ENCODE measurements around the gene SHKBP1. TPM values are rescaled to one million over a fixed set of nuclear protein-coding genes. Genes with fewer than 3 reads are reported as not detected.
A peak's percentile ranks its signal among the peaks of the same experiment; 100 is the strongest.

Gene SHKBP1
- total RNA-seq, 1 experiment from 2014 or later: 92.9 TPM

GRCh38 chr19:40533508-40533907 is 43.2 kb upstream of the SHKBP1 start:
- Histone ChIP-seq H4K5ac (ENCODE audit: insufficient read length, low read depth, low read length) (no peak overlapping the region), H2BK20ac (ENCODE audit: low read depth, low read length, poor library complexity, severe bottlenecking) (no peak overlapping the region), H3K27me3 (ENCODE audit: insufficient read depth, low read length) (no peaks in the 10 kb centered on the region), H3K23ac (ENCODE audit: insufficient read length, low read depth, low read length) (no peak overlapping the region), H2BK12ac (ENCODE audit: insufficient read length, low read depth, low read length) (no peak overlapping the region), H3K18ac (ENCODE audit: insufficient read length, low read depth, low read length) (no peak overlapping the region), H3K9ac (ENCODE audit: extremely low read depth, insufficient read length, low read length) (no peak overlapping the region), H2BK5ac (ENCODE audit: insufficient read length, low read length) (no peak overlapping the region), H2AFZ (ENCODE audit: low read length) (no peak overlapping the region), H3K79me2 (ENCODE audit: insufficient read depth, low read length) (no peaks in the 10 kb centered on the region), H4K91ac (ENCODE audit: insufficient read length, low read depth, low read length) (no peak overlapping the region), H3K23me2 (ENCODE audit: insufficient read length, low read depth, low read length, poor library complexity, severe bottlenecking) (no peaks in the 10 kb centered on the region), H3K4ac (ENCODE audit: low read depth, low read length) (no peak overlapping the region), H2AK5ac (ENCODE audit: insufficient read length, low read length) (no peak overlapping the region), H3K4me1 (ENCODE audit: insufficient read depth, low read length) (no peaks in the 10 kb centered on the region), H2BK120ac (ENCODE audit: low read depth, low read length, poor library complexity, severe bottlenecking) (no peak overlapping the region), H3K4me2 (ENCODE audit: insufficient read depth, insufficient read length, low read length) (no peak overlapping the region), H3K56ac (ENCODE audit: insufficient read length, low read depth, low read length) (no peak overlapping the region), H3K9me3 (ENCODE audit: control insufficient read depth, low read depth, low read length) (no peaks in the 10 kb centered on the region), H4K8ac (replicated peaks; ENCODE audit: insufficient read length, low read depth, low read length) (no peak overlapping the region), H2BK15ac (ENCODE audit: low read depth, low read length) (no peak overlapping the region), H4K20me1 (ENCODE audit: control insufficient read depth, insufficient read depth, insufficient read length) (no peaks in the 10 kb centered on the region), H3T11ph (ENCODE audit: low read length) (no peak overlapping the region), H3K14ac (ENCODE audit: insufficient read depth, low read length) (no peak overlapping the region), H3K27ac (ENCODE audit: insufficient read length, low read depth, low read length) (no peak overlapping the region), H3K79me1 (ENCODE audit: insufficient read depth, low read depth, low read length, poor library complexity, severe bottlenecking) (no peaks in the 10 kb centered on the region)
- Mint-ChIP-seq H3K9me3 (peaks cover 2 to 4% of the 10 kb centered on the region in 2 experiments; a peak in 4 of 5 replicates), H3K4me3 (no peak overlapping the region; a peak in 1 of 5 replicates), H3K4me1 (peaks cover 15 to 21% of the 10 kb centered on the region in 2 experiments), H3K27me3 (ENCODE audit: low read depth) (peaks cover 38% of the 10 kb centered on the region), H3K27ac (no peak overlapping the region), H3K36me3 (ENCODE audit: insufficient read depth in 1 of 3, low read depth in 3 of 3) (no peaks in the 10 kb centered on the region)
- no peak for DNase-seq
- peak; percentile 53 for TF ChIP-seq CTCF (conservative IDR thresholded peaks at IDR 0.05)
- WGBS (ENCODE audit: extremely low coverage, insufficient read length, low lambda C conversion rate): no CpG with 5 or more reads among the region's 2 CpGs
